ENCODE data around the gene ZNF574. TPM values are rescaled to one million over a fixed set of nuclear protein-coding genes. Genes with fewer than 3 reads are reported as not detected.
A peak's percentile ranks its signal among the peaks of the same experiment; 100 is the strongest.
"Not testable (repeated sequence)": the region's sequence is repeated elsewhere in the genome, so short reads cannot be mapped to it uniquely, and the experiment has no call there.

The ZNF574 gene, protein sequence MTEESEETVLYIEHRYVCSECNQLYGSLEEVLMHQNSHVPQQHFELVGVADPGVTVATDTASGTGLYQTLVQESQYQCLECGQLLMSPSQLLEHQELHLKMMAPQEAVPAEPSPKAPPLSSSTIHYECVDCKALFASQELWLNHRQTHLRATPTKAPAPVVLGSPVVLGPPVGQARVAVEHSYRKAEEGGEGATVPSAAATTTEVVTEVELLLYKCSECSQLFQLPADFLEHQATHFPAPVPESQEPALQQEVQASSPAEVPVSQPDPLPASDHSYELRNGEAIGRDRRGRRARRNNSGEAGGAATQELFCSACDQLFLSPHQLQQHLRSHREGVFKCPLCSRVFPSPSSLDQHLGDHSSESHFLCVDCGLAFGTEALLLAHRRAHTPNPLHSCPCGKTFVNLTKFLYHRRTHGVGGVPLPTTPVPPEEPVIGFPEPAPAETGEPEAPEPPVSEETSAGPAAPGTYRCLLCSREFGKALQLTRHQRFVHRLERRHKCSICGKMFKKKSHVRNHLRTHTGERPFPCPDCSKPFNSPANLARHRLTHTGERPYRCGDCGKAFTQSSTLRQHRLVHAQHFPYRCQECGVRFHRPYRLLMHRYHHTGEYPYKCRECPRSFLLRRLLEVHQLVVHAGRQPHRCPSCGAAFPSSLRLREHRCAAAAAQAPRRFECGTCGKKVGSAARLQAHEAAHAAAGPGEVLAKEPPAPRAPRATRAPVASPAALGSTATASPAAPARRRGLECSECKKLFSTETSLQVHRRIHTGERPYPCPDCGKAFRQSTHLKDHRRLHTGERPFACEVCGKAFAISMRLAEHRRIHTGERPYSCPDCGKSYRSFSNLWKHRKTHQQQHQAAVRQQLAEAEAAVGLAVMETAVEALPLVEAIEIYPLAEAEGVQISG
- 8.3 TPM for total RNA-seq
- long read RNA-seq, transcript ZNF574-202 (2 exons, 2,940 nt), result major isoform, 11 of 14 reads
- long read RNA-seq, partial matches to known transcripts, result 3 of 14 reads
- long read RNA-seq, other reads (novel, unspliced or antisense), result 0 of 14 reads

- intact Hi-C loops (cut with DNase I), result loop anchor here (5.0 kb wide), 1 partner anchor 78 kb away; no protein-coding TSS in a partner anchor
- peak; percentile 99 for DNase-seq (ENCODE audit: low spot score)
These were observed at the start of gene ZNF574 for GRCh38 chr19:42075616-42076379. Gene ZNF574 (plus strand): TSS chr19:42076166. CDS start chr19:42078607, 2,441 bp downstream.

GRCh38 chr19:42028304-42029216 is 47.4 kb upstream of the ZNF574 start:
- no peak for DNase-seq (ENCODE audit: low spot score)
- intact Hi-C loops (cut with DNase I), result no loop called here

DNA sequence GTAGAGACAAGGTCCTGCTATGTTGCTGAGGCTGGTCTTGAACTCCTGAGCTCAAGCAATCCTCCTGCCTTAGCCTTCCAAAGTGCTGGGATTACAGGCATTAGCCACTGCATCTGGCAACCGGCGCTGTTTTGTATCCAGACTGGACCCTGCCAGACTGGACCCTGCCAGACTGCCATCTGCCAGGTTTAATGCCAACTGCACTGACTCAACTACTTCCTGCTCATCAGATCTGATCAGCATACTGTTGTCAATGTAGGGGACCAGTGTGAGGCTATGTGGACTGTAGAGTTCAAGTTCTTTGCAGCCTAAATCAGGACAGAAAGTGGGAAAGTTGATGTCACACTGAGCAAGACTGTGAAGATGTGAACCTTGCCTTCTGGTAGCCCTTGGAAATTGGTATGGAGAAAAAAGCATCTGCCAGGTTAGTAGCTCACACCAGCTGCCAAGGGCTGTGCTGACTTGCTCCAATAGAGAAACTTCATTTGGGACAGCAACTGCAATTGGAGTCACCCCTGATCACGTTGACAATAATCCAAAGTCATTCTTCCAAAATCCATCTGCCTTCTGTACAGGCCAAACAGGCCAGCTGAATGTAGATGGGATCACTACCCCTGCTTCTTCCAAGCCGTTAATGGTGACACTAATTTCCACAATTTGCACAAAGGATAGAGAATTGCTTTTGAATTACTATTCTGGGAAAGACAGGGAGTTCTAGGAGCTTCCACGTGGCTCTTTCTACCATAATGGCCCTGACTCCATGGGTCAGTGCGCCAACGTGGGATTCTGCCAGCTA is 45.1 kb upstream of the ZNF574 start:
- no peak for DNase-seq (ENCODE audit: low spot score)
- intact Hi-C loops (cut with DNase I), result no loop called here

DNA sequence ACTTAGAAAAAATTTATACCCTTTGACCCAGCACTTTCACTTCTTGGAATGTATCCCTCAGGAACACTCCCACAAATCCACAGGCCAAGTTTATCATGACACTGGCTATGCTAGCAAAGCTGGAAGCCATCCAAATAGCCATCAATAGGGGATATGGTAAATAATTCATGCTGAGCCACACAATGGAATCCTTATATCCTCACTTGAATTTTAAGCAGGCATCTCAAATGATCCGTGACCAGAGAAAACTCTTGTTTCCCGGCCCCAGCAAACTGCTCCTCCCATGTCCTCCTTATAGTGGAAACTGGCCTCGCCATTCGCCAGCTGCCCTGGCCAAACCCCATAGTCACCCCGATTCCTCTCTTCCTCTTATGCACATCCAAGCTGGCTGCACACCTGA is 43.5 kb upstream of the ZNF574 start:
- intact Hi-C loops (cut with DNase I), result no loop called here

DNA sequence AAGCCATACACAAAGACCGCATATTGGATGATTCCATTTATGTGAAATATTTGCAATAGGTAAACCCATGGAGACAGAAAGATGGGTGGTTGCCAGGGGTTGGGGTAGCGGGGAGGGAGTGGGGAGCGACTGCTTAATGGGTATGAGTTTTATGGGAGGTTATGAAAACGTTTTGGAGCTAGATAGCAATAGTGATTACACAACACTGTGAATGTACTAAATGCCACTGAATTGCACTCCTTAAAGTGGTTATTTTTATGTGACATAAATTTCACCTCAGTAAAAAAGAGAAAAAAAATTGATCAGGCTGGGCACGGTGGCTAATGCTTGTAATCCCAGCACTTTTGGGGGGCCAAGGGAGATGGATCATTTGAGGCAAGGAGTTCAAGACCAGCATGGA is 42.6 kb upstream of the ZNF574 start:
- intact Hi-C loops (cut with DNase I), result no loop called here

More for the DNA sequence above, 43.5 kb upstream of the ZNF574 start:
- DNase-seq (ENCODE audit: low spot score), result no peak

DNA sequence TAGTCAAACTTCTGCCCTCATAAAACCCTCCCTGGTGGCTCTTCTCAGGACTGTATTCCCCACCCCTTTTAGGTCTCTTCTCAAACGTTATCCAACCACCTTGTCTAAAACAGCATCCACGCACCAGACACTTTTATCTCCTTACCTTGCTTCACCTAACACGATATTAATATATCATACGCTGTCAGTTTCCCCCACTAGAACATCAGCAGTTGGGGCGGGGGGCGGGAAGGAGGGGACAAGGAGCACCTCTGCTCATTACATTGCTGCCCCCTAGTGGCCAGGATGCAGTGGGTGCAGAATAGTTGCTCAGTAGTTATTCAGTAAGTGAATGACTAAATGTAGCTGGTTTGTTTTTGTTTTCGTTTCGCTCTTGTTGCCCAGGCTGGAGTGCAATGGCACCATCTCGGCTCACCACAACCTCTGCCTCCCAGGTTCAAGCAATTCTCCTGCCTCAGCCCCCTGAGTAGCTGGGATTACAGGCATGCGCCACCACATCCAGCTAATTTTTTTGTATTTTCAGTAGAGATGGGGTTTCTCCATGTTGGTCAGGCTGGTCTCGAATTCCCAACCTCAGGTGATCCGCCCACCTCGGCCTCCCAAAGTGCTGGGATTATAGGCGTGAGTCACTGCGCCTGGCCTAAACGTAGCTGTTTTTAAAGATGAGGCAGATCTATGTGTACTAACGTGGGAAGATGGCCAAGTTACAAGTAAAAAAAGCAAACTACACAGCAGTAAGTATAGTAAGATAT is 41.1 kb upstream of the ZNF574 start:
- DNase-seq (ENCODE audit: low spot score); intact Hi-C loops (cut with DNase I): not testable (repeated sequence)

More for the DNA sequence above, 42.6 kb upstream of the ZNF574 start:
- no peak for DNase-seq (ENCODE audit: low spot score)

DNA sequence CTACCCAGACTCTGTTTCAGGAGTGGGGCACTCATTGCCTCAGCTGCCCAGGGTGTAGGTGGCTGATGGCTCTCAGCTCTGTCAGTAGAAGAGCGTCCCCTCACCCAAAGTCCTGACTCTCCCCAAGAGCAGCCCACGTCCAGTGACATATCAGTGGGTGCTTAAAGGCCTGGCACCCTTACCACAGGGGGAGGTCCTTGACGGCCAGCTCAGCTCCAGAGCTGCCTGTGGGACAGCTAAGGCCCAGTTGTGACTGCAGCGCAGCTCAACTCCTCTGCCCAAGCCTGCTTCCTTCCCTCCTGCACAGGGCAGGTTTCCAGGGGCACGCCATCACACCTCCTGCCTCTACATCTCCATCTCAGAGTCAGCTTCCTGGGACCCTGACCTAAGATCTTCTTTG is 38.3 kb upstream of the ZNF574 start:
- no peak for DNase-seq (ENCODE audit: low spot score)

GRCh38 chr19:42038666-42039065 is 37.3 kb upstream of the ZNF574 start:
- DNase-seq (ENCODE audit: low spot score), result peak; percentile 80
- intact Hi-C loops (cut with DNase I), result no loop called here

More for the DNA sequence above, 38.3 kb upstream of the ZNF574 start:
- intact Hi-C loops (cut with DNase I), result loop anchor here (1.0 to 2.0 kb wide), 2 partner anchors 12 to 41 kb away; no protein-coding TSS in a partner anchor

DNA sequence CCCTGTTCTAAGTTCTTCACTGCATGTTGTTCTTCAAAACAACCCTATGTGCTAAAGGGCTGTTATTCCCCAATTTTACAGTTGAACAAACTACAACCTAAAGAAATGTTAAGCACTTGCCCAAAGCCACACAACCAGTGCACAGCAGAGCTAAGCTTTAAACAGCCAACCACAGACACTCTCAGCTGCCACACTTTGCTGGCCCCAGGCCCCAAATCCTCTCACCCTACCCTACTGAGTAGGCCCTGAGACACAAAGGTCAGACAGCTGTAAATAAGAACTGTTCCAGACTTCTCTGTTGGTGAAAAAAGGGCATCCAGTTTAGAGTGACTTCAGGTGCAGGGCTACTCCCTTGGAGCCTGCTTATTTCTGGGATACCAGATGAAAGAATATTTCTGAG is 35.9 kb upstream of the ZNF574 start:
- DNase-seq (ENCODE audit: low spot score), result no peak
- intact Hi-C loops (cut with DNase I), result no loop called here

DNA sequence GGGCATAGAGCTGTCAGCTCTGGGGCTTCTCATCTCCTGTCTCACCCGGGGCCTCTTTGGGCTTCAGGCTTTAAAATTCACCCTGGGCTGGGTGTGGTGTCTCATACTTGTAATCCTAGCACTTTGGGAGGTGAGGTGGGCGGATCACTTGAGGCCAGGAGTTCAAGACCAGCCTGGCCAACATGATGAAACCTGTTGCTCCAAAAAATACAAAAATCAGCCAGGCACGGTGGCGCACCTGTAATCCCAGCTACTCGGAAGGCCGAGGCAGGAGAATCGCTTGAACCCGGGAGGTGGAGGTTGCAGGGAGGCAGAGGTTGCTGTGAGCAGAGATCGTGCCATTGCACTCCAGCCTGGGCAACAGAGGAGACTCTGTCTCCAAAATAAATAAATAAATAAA is 35.5 kb upstream of the ZNF574 start:
- intact Hi-C loops (cut with DNase I); DNase-seq (ENCODE audit: low spot score): not testable (repeated sequence)

GRCh38 chr19:42042455-42043170 is 33.4 kb upstream of the ZNF574 start:
- intact Hi-C loops (cut with DNase I), result no loop called here
- DNase-seq (ENCODE audit: low spot score), result no peak

DNA sequence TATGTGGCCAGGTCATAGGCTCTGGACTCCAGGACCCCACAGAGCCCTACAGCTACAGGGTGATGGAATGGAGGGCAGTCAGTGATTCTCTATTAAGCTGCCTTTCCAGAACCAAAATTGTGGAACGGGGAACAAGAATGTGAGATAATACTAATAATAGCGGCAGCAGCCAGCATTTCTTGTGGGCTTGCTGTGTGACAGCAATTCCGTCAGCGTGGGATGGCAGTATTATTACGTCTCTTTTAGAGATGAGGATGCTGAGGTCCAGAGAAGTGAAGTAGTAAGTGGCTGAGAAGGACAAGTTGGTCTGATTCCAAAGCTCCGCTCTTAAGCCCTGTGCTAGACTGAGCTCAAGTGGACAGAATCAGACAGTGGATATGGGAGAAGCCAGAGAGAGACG is 30.4 kb upstream of the ZNF574 start:
- no peak for DNase-seq (ENCODE audit: low spot score)
- intact Hi-C loops (cut with DNase I), result no loop called here

DNA sequence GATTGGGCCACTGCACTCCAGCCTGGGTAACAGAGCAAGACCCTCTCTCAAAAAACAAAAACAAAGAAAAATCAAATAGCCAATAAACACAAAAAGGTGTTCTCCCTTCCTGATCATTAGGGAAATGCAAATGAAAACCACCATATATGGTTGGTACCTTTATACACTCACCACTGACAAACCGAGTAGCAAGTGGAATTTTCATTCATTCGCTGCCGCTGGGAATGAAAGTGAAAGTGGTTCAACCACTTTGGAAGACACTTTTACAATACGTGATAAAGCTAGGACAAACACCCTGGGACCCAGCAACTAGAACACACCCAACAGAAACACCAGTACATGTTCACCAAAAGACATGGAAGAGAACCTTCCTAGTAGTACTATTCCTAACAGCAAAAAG is 27.0 kb upstream of the ZNF574 start:
- DNase-seq (ENCODE audit: low spot score), result no peak
- intact Hi-C loops (cut with DNase I), result no loop called here

DNA sequence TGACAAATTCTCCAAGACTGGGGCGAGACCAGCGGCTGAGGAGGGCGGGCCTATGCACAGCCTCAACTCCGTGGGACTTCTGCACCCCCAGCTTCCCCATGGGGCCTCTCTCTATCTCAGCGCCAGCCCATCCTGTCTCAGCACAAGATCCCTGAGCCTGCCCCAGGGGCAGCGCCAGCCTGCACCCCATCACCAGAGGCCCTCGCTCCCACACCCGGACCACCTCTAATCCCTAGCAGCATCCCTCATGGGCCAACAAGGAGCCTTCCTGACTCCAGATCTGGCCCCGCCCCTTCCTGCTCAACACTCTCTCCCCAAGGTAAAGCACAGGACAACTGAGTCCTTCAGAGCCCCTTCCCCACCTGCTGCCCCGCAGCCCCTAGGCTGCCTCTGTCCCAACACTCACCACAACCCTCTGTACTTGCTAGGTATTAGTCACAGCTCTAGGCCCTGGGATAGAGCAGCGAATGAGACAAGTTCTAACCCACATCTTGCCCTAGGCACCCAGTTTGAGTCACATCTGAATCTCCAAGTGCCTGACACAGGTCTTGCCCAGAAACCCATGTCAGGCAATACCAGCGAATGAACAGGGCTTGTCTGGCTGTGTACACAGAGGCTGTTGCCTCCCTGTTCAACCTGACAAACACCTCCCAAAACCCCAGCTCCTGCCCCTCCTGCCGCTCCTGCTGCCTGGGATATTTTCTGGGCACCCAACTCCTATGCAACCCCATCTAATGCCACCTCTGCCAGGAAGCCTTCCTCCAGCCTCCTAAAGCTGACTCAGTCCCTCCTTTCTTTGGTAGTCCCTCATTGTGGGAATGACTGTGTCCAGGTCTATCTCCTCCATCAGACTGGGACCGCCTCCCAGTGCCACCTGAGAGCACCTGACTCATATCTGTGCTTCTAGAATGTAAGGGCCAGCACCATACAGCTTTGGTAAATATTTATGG is 24.5 kb upstream of the ZNF574 start:
- DNase-seq (ENCODE audit: low spot score), result no peak
- intact Hi-C loops (cut with DNase I), result no loop called here

DNA sequence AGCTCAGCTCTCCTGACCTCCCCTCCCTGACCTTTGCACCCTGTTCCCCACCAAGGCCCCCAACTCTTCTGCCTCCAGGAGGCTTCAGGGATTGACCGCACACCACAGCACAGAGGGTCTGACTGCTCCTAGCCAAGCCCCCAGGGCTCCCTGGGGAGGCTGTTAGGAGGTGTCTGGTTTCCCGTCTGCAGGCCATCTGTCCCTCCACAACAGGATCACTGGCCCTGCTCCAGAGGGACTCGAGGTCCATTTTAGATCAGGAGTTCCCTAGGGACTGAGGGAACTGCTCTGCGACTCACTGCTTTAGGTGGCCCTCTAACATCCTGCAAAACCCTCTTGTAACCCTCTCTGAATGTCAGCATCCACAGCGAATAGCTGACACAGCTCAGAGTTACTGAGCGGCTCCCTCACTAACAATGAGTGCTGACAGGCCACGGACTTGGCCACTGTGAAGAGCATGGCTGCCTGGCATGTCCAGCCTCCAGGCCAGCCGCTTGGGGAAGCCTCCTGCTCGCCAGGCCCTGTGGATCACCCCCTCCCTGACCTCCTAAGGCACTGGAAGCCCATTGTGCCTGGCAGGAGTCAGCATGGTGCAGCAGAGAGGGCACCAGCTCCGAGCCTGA is 23.6 kb upstream of the ZNF574 start:
- DNase-seq (ENCODE audit: low spot score), result no peak

More for the DNA sequence above, 23.6 kb upstream of the ZNF574 start:
- intact Hi-C loops (cut with DNase I), result no loop called here
